DMS79 treated with DMSO at 0.1 percent for 48 hours (cell line): ENCODE results near the gene BBS12.

ENCODE experiments used
- DNase-seq: peaks from one replicate; lab custom pipeline; 2025; lab: John Stamatoyannopoulos, UW

The BBS12 gene

GRCh38 chr4:122715221-122715620, 17.3 kb upstream of the BBS12 start:
- DNase-seq = no peak

GRCh38 chr4:122716825-122717448, 15.6 kb upstream of the BBS12 start:
- DNase-seq = no peak

GRCh38 chr4:122718281-122718680, 14.2 kb upstream of the BBS12 start:
- no peak for DNase-seq

DNA sequence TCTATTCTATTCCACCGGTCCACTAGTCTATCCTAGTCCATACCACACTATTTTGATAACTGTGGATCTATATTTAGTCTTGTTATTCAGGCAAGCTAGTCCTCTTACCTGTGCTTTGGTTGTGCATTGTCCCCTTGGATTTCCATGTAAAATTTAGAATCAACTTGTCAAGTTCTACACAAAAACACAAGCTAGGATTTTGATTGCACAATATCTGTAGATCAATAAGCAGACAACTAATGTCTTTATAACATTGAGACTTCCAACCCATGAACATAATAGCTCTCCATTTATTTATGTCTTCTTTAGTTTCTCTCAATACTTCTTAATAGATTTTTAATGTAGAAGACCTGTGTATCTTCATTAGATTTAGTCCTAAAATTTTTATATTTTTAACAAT, 10.2 kb upstream of the BBS12 start:
- no peak for DNase-seq

GRCh38 chr4:122728856-122729255, 3.6 kb upstream of the BBS12 start:
- no peak for DNase-seq

DNA sequence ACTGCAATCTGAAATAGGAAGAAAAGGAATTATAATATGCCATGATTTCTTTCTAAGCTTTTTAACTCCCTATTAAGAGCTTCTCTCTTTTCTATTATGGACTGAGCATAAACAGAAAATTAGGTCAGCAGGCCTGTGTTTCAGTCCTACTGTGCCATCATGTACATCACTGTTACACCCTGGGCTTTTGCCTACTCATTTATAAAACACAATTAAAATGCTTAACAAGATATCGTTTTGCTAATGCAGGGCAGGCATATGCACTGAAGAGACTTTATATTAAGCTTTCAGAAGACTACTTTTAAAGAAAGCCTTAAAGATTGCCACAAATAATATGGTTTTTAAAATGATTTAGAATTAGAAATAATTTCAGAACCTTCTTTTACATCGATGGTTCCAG, 828 bp upstream of the BBS12 start:
- no peak for DNase-seq

- peak; percentile 4 for DNase-seq
Observed at GRCh38 chr4:122733787-122734120, 1.2 kb downstream of the BBS12 start.

DNA sequence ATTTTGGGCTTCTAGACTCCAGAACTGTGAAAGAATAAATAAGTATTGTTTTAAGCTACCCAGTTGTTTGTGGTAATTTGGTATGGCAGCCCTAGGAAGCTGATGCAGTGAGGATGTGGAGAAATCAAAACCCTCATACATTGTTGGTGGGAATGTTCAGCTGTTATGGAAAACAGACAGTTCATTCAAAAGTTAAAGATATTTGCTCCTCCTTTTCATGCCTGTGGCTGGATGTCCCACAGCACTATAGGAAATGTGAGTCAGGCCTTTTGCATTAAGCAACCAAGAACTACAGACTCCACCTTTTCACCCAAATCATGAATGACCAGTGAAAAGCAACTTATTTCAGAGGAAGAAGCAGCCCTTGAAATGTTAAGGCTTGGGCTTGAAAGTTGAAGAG, 6.7 kb downstream of the BBS12 start:
- DNase-seq = no peak

- DNase-seq = no peak
Observed at GRCh38 chr4:122742933-122743829, 10.7 kb downstream of the BBS12 start.

GRCh38 chr4:122744229-122744628, 11.7 kb downstream of the BBS12 start:
- DNase-seq = no peak

DNA sequence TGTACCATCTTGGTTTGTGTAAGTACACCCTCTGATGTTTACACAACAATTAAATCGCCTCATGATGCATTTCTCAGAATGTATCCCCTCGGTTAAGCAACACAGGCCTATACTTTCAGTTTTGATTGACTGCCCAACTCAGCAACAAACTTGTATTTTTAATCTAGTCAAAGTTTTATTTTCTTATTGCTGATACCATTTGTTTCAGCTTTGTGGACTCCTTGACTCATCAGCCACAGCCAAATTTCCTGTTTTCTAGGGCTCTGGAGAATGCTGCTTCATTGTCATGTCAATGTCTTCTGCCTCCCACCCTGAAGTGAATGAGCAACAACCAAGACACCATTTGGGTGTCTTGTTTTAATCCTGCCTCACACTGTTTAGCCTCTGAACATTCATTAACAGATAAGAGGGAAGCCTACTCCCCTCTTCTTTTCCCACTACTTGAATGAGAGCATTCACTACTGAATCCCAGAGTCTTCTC, 14.0 kb downstream of the BBS12 start:
- DNase-seq = no peak

DNA sequence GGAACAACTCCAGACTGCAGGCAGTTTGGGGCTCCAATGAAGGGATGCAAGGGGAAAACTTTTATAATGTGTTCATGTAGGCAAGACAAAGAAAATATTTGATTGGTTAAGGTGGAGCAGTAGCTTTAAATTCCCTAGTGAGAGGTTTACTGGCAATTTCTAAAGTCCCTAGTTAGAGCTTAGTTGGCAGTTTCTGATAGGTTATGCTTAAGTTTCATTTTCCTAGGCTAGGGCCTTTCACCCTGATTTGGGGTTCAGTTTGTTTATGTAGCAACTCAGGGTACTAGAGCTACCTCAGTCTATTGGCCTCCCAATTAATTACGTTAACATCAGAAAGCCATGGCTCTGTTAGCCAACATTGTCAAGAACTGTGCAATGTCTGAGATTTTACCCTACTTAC, 14.6 kb downstream of the BBS12 start:
- DNase-seq = no peak

DNA sequence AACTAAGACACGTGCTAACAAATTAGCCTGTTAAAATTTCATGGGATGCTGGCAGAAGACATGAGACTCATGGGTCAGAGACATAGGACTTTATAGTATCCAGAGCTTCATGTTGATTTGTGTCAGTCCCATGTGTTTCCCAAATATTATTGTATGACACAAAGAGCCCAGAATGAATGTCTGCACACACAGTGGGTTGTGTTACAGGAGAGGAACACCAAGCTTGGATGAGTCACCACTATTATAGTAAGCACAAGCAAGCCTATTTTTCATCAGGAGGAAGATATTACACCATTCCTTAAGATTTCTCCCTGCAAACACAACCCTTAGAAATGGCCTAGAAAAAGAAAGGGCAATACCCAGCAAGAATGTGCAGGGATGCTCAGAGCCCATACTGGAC, 15.4 kb downstream of the BBS12 start:
- DNase-seq = no peak

- no peak for DNase-seq
Observed at GRCh38 chr4:122749704-122750454, 17.4 kb downstream of the BBS12 start.

- DNase-seq = no peak
Observed at GRCh38 chr4:122755675-122756074, 23.2 kb downstream of the BBS12 start.

GRCh38 chr4:122758033-122758432, 25.5 kb downstream of the BBS12 start:
- DNase-seq = peak; percentile 0

GRCh38 chr4:122759639-122760310, 27.3 kb downstream of the BBS12 start:
- DNase-seq = no peak

DNA sequence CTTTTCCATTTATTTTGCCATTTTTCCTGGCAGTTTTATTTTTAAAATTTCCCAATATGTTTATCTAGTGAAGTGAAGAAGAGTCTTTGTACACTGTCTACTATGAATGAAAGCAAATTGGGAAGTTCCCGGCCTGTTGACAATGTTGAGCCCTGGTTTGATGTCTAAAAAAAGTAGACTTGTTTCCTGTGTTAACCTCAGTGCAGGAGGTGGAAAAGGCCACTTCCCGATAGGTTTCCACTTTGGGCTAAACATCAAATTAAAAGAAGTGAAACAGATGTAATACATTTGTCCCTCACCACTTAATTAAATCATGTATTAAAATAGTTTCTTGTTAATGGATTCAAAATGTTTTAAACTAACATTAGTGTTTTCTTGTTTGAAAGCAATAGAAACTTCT, 30.0 kb downstream of the BBS12 start:
- no peak for DNase-seq

- DNase-seq = no peak
Observed at GRCh38 chr4:122762966-122763716, 30.6 kb downstream of the BBS12 start.

DNA sequence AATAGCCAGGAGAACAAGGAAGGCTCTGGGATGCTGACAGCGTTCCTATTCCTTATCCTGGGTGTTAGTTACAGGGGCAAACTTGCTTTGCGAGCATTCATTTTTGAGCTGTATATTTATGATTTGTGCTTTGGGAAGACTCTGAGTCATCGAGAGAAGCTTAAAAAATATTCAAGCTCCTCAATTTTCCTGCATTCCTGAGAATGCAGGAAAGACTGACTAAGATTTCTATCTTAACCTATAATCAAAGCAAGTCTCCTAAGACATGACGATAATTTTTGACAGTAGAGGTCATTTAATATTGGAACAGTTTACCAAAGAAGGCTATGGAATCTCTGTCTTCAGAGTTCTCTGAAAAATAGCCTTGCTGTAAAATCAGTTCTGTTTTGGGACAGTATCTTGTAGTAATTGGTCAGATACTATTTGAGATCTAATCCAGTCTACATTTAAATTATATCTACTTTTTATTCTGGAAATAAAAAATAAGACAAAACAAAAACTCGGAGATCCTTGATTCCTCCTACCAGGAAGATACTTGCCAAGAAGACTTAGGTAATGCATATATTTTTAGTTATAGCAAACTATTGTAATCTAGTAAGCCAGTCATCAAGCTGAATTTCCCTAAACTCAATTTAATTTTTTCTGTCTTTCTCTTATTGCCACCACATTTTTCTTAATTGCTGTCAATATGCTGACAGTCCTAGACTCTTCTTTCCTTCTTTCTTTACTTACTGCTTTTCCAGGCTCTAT, 31.7 kb downstream of the BBS12 start:
- no peak for DNase-seq

- no peak for DNase-seq
Observed at GRCh38 chr4:122764821-122765215, 32.3 kb downstream of the BBS12 start.
